Keratinocyte (primary cell): ENCODE results near the gene PAX2.

Source experiments
- CTCF ChIP-seq, 3 experiments: IDR thresholded peaks in 1 of 3; conservative IDR thresholded peaks in 1 of 3; optimal IDR thresholded peaks in 1 of 3; 2 replicates in 2 of 3; 3 replicates in 1 of 3; pipeline versions ENCODE3 to v1.5.1; 2011; ENCODE audit warnings: low read length in 3 of 3, mild to moderate bottlenecking in 3 of 3, moderate library complexity in 2 of 3, control low read depth in 1 of 3, inconsistent platforms in 1 of 3; ENCODE audit not compliant: insufficient read depth in 2 of 3; ENCODE audit errors: extremely low read depth in 1 of 3
- EZH2 ChIP-seq: IDR thresholded peaks from one replicate; pipeline ENCODE4 v1.6.1; 2012; ENCODE audit warnings: inconsistent platforms, mild to moderate bottlenecking, low read length, moderate library complexity

GRCh38 chr10:100767422-100767775, 22.0 kb downstream of the PAX2 start:
- TF ChIP-seq CTCF (optimal IDR thresholded peaks at IDR 0.05 in 1 of 3, IDR thresholded peaks at IDR 0.05 in 1 of 3, conservative IDR thresholded peaks at IDR 0.05 in 1 of 3; ENCODE audit: extremely low read depth in 1 of 3, insufficient read depth in 2 of 3, low read length in 3 of 3), result no peak
- TF ChIP-seq EZH2, result no peak
